Ovary (tissue), 9 donors: ENCODE data around the gene TP53I13. TPM values are rescaled to one million over a fixed set of nuclear protein-coding genes. Genes with fewer than 3 reads are reported as not detected.
A peak's percentile ranks its signal among the peaks of the same experiment; 100 is the strongest.

Experiments
- DNase-seq, 5 donors: peaks; one replicate each; pipeline ENCODE4 v3.0.0-alpha.2; 2019 to 2020
- H3K27ac ChIP-seq, 2 donors: fragments of 200-600 bp; one replicate each; pipeline versions ENCODE4 v1.5.1 to v1.8.0; 2019 to 2022
- H3K27me3 ChIP-seq: fragments of 200-600 bp; one replicate; pipeline ENCODE4 v1.8.0; 2022
- H3K36me3 ChIP-seq: fragments of 200-600 bp; sonication (generic); one replicate; pipeline ENCODE4 v1.5.1; 2019
- H3K4me1 ChIP-seq: one replicate; pipeline ENCODE4 v1.8.1; 2013; ENCODE audit warnings: mild to moderate bottlenecking, moderate library complexity; ENCODE audit not compliant: insufficient read depth
- H3K4me3 ChIP-seq: fragments of 200-600 bp; sonication (generic); one replicate; pipeline ENCODE4 v1.5.1; 2017
- H3K9me3 ChIP-seq, 2 donors: fragments of 200-600 bp in 1 of 2; sonication (generic) in 1 of 2; one replicate each; pipeline versions ENCODE4 v1.5.1 to v1.8.1; 2013 to 2019; ENCODE audit warnings: mild to moderate bottlenecking in 1 of 2, moderate library complexity in 1 of 2
- CTCF ChIP-seq, 3 donors: fragments of 450-650 bp in 2 of 3; fragments of 200-600 bp in 1 of 3; IDR thresholded peaks; one replicate each; pipeline versions ENCODE4 v1.5.1 to v1.8.0; 2016 to 2022; ENCODE audit warnings: antibody characterized with exemption in 3 of 3, mild to moderate bottlenecking in 1 of 3
- EP300 ChIP-seq: sonication (generic); formaldehyde crosslinking; IDR thresholded peaks from one replicate; pipeline ENCODE4 v1.6.1; 2017; ENCODE audit warnings: antibody characterized with exemption
- POLR2A ChIP-seq: fragments of 450-650 bp; IDR thresholded peaks from one replicate; pipeline ENCODE4 v1.6.1; 2017; ENCODE audit warnings: antibody characterized with exemption, mild to moderate bottlenecking, moderate library complexity
- WGBS, 3 donors: extraction: QIAGEN DNeasy Blood & Tissue Kit in 1 of 3; methylation state at CpG; one replicate each; pipeline versions ENCODE4 v1.1.5 to v1.1.7; 2013 to 2017; 5-methylcytosine and 5-hydroxymethylcytosine counted together
- intact Hi-C, 4 donors: fragments of 100-400 bp; cut with DNase I; formaldehyde crosslinking; loops; one replicate each; pipeline versions ENCODE4 v1.11.0 to v1.15.1; 2022 to 2023
- polyA plus RNA-seq, 2 donors: library from polyadenylated mRNA; stranded (reverse); fragments of 200-250 nt in 1 of 2; fragments of 350-450 nt in 1 of 2; fragmentation: Illumina TruSeq in 1 of 2; extraction: RNeasy Lipid Tissue Mini Kit (QIAGEN cat#74804) in 1 of 2; gene quantifications; one replicate each; pipeline ENCODE4 v1.2.3, GENCODE V29; 2013 to 2014
- total RNA-seq, 7 donors: library from RNA; depleted of rRNA in 2 of 7; stranded (reverse); fragments of >200 nt in 2 of 7; fragmentation: NEBNext Ultra II Directional in 3 of 7; extraction: Animal tissue kit (Norgen Biotek cat#: 25700) in 3 of 7; gene quantifications; one replicate each; pipeline versions ENCODE4 v1.1.0 to v1.2.4, GENCODE V29; 2016 to 2023
- donor health status: DM: no; HTN: no; CAD: no; lungs with moderate emphysema.
- donor health status: DM: no; HTN: no; CAD: no.
- donor health status: Bipolar disorder and iron deficiency.
- donor health status: DM: yes; HTN: yes; CAD: no.
- donor health status: DM: no; HTN: no; CAD: no.
- donor health status: DM: yes; HTN: yes; CAD: no.

The TP53I13 gene
- total and polyA plus RNA-seq, 9 donors, result 2.2 to 49.5 (median 41.3) TPM

GRCh38 chr17:29575511-29576213 lies 7.2 kb downstream of the TP53I13 start:
- intact Hi-C loops, result no loop called here
- Histone ChIP-seq H3K36me3 (no peaks in the 10 kb centered on the region), H3K4me3 (no peak overlapping the region), H3K27me3 (no peaks in the 10 kb centered on the region), H3K9me3 (no peaks in the 10 kb centered on the region), H3K27ac (no peak overlapping the region), H3K4me1 (peaks cover 15% of the 10 kb centered on the region)
- peak in 2 of 5 donors; percentile 9 to 16 for DNase-seq
- WGBS, 3 donors, result 84 to 86% (median 85%) methylated on average over 28 of the region's 28 CpGs
- no peak for TF ChIP-seq EP300
- no peak for TF ChIP-seq CTCF (IDR thresholded peaks at IDR 0.05)
- TF ChIP-seq POLR2A, result no peak

GRCh38 chr17:29576214-29577000 lies 7.9 kb downstream of the TP53I13 start:
- TF ChIP-seq POLR2A (no peak), EP300 (no peak), CTCF (IDR thresholded peaks at IDR 0.05) (no peak)
- Histone ChIP-seq H3K27me3 (no peaks in the 10 kb centered on the region), H3K4me3 (no peak overlapping the region), H3K9me3 (no peaks in the 10 kb centered on the region), H3K4me1 (peaks cover 15% of the 10 kb centered on the region), H3K27ac (no peak overlapping the region), H3K36me3 (no peaks in the 10 kb centered on the region)
- intact Hi-C loops, result no loop called here
- peak in 1 of 5 donors; percentile 12 for DNase-seq
- WGBS, 3 donors, result 91 to 92% (median 92%) methylated on average over 34 to 37 of the region's 37 CpGs

- Histone ChIP-seq H3K4me1 (peaks cover 12% of the 10 kb centered on the region), H3K27ac (no peak overlapping the region), H3K27me3 (no peaks in the 10 kb centered on the region), H3K9me3 (no peaks in the 10 kb centered on the region), H3K36me3 (no peaks in the 10 kb centered on the region), H3K4me3 (no peak overlapping the region)
- TF ChIP-seq POLR2A (no peak), EP300 (no peak), CTCF (IDR thresholded peaks at IDR 0.05) (no peak)
- DNase-seq, result no peak
- intact Hi-C loops, result no loop called here
- 91 to 92% (median 91%) methylated on average over 9 of the region's 9 CpGs for WGBS, 3 donors
Observed at GRCh38 chr17:29577001-29577370, 8.5 kb downstream of the TP53I13 start.

GRCh38 chr17:29577385-29578211 lies 9.1 kb downstream of the TP53I13 start:
- Histone ChIP-seq H3K9me3 (no peaks in the 10 kb centered on the region), H3K27ac (peak overlapping the region in 1 of 2 donors; percentile 10), H3K4me3 (no peak overlapping the region), H3K27me3 (no peaks in the 10 kb centered on the region), H3K36me3 (no peaks in the 10 kb centered on the region), H3K4me1 (peaks cover 7% of the 10 kb centered on the region)
- DNase-seq, result peak; percentile 31 to 74 (median 54)
- intact Hi-C loops, result no loop called here
- no peak for TF ChIP-seq CTCF (IDR thresholded peaks at IDR 0.05)
- TF ChIP-seq EP300, result no peak
- no peak for TF ChIP-seq POLR2A
- 65 to 74% (median 67%) methylated on average over 20 to 22 of the region's 22 CpGs for WGBS, 3 donors
